GM12874 (cell line): Measurements from ENCODE around the gene CITED2.

Source experiments
- CTCF ChIP-seq: IDR thresholded peaks from 2 replicates; pipeline ENCODE4 v1.5.1; 2011; ENCODE audit warnings: low read depth, mild to moderate bottlenecking, control low read depth, low read length, moderate library complexity; ENCODE audit not compliant: insufficient read depth

The CITED2 gene

DNA sequence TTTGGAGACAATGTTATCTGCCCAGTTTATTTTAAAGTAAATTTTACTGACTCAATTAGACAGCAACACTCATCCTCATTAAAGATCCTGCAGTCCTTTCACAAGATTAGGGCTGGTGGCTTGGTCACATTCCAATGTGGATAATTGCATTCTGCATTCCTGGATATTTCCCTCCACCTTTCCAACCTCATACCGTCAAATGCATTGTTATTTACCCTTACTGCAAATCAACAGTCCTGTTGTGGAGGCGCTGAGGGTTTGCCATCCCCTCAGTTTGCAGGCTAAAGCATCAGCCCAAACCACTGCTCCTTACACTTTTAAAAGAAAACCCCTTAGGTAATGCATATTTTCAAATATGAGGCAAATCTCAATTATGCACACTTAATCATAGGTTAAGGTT lies 5.4 kb downstream of the CITED2 start:
- no peak for TF ChIP-seq CTCF

GRCh38 chr6:139368661-139369060 lies 5.8 kb downstream of the CITED2 start:
- TF ChIP-seq CTCF = no peak

- TF ChIP-seq CTCF = no peak
Measured at GRCh38 chr6:139367810-139368351, 6.6 kb downstream of the CITED2 start.

- no peak for TF ChIP-seq CTCF
Measured at GRCh38 chr6:139364982-139365379, 9.5 kb downstream of the CITED2 start.

GRCh38 chr6:139364302-139364981 lies 10.0 kb downstream of the CITED2 start:
- peak; percentile 33; the same call in 1 of the 2 replicates for TF ChIP-seq CTCF

DNA sequence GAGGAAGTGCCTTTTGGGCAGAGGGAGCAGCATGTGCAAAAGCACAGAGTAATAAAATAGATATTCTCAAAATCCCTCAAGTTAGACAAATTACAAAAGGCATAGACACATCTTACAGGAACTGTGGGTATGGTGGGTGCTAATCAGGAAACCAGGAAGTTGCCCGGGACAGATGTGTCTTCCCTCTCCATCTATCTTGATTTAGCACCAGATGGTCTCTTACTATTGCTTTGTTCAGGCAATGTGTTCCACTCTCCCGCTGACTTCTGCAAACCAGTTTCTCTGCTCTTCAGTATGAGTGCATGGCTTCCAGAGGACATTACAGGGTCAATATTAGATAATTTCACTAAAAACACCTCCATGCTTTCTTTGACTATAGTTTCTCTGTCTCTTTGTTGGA lies 13.2 kb downstream of the CITED2 start:
- no peak for TF ChIP-seq CTCF

DNA sequence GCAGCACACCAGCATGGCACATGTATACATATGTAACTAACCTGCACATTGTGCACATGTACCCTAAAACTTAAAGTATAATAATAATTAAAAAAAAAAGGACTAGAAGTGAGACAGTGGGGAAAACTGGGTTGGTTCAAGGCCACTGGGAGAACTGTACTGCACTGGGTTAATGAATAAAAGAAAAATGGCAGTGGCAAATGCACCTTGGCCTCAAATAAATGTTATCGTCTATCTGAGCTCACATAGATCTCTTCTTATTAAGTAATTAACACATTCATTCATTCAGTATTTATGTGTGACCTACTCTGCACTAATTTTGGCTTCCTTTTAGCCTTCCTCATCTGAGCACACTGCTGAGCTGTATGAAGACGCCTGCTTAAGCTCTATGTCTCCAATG lies 17.5 kb downstream of the CITED2 start:
- TF ChIP-seq CTCF = no peak
